Suppressor macrophage (primary cell): ENCODE data around the gene XRCC6.
A peak's percentile ranks its signal among the peaks of the same experiment; 100 is the strongest.
"Not testable (repeated sequence)": the region's sequence is repeated elsewhere in the genome, so short reads cannot be mapped to it uniquely, and the experiment has no call there.

Experiments used
- DNase-seq, 4 experiments: peaks; one replicate each; pipeline ENCODE4 v3.0.0-alpha.2; 2020 to 2022
- total RNA-seq, 17 experiments: gene quantifications; one replicate each; lab custom pipeline; 2026; ENCODE audit warnings: mixed read lengths in 6 of 17, inconsistent platforms in 3 of 17; lab: John Stamatoyannopoulos, UW

Gene XRCC6
- total RNA-seq: 188 to 341 (median 255) reads per million in 17 experiments

GRCh38 chr22:41621099-41621910 lies at the start of gene XRCC6:
Gene XRCC6 (plus strand): TSS chr22:41621295. CDS start chr22:41622005, 710 bp downstream.
- DNase-seq: peak; percentile 99 to 100 (median 100)

GRCh38 chr22:41571786-41572185 lies 49.3 kb upstream of the XRCC6 start:
- no peak for DNase-seq

- not testable (repeated sequence) for DNase-seq
Measured at GRCh38 chr22:41572305-41572704, 48.8 kb upstream of the XRCC6 start.

GRCh38 chr22:41573677-41574076 lies 47.4 kb upstream of the XRCC6 start:
- no peak for DNase-seq

GRCh38 chr22:41574847-41575381 lies 46.2 kb upstream of the XRCC6 start:
- no peak for DNase-seq

- no peak for DNase-seq
Measured at GRCh38 chr22:41575533-41575932, 45.6 kb upstream of the XRCC6 start.

- DNase-seq: peak; percentile 38 to 61 (median 46)
Measured at GRCh38 chr22:41576877-41577276, 44.2 kb upstream of the XRCC6 start.

- DNase-seq: no peak
Measured at GRCh38 chr22:41578114-41578513, 43.0 kb upstream of the XRCC6 start.

- DNase-seq: no peak
Measured at GRCh38 chr22:41578818-41579217, 42.3 kb upstream of the XRCC6 start.

GRCh38 chr22:41579297-41579996 lies 41.6 kb upstream of the XRCC6 start:
- DNase-seq: no peak

- no peak for DNase-seq
Measured at GRCh38 chr22:41579997-41580355, 41.1 kb upstream of the XRCC6 start.

GRCh38 chr22:41582694-41583093 lies 38.4 kb upstream of the XRCC6 start:
- no peak for DNase-seq

GRCh38 chr22:41584881-41585280 lies 36.2 kb upstream of the XRCC6 start:
- no peak for DNase-seq

- no peak for DNase-seq
Measured at GRCh38 chr22:41585898-41586297, 35.2 kb upstream of the XRCC6 start.

- DNase-seq: no peak
Measured at GRCh38 chr22:41587347-41587723, 33.8 kb upstream of the XRCC6 start.

- peak; percentile 100 for DNase-seq
Measured at GRCh38 chr22:41589391-41590241, 31.5 kb upstream of the XRCC6 start, which contains the start of gene PMM1. Gene PMM1 (minus strand): TSS chr22:41589840. CDS start chr22:41589805, 35 bp downstream.

- DNase-seq: not testable (repeated sequence)
Measured at GRCh38 chr22:41593336-41593960, 27.6 kb upstream of the XRCC6 start.

GRCh38 chr22:41595703-41596102 lies 25.4 kb upstream of the XRCC6 start:
- DNase-seq: no peak

GRCh38 chr22:41596776-41597634 lies 24.1 kb upstream of the XRCC6 start:
- DNase-seq: peak; percentile 34 to 68 (median 52)

- DNase-seq: no peak
Measured at GRCh38 chr22:41597635-41597953, 23.5 kb upstream of the XRCC6 start.

- no peak for DNase-seq
Measured at GRCh38 chr22:41598081-41598480, 23.0 kb upstream of the XRCC6 start.
